Activated CD8-positive, alpha-beta T cell treated with anti-CD3 and anti-CD28 coated beads for 36 hours (primary cell): ENCODE results near the gene TMEM108. TPM values are rescaled to one million over a fixed set of nuclear protein-coding genes. Genes with fewer than 3 reads are reported as not detected.

Source experiments
- ATAC-seq: fragments of 200-7000 bp; cut with Tn5 transposase; one replicate; pipeline ENCODE4 v1.10.0; 2021; ENCODE audit warnings: mild to moderate bottlenecking, moderate library complexity
- CTCF ChIA-PET: fragments of 350-600 bp; sonication (Branson Sonifier 250); formaldehyde crosslinking; loops from one replicate; lab custom pipeline; 2021; ENCODE audit warnings: antibody characterized with exemption; lab: Charles Lee
- POLR2A ChIA-PET: fragments of 350-600 bp; sonication (Branson Sonifier 250); formaldehyde crosslinking; loops from one replicate; lab custom pipeline; 2021; ENCODE audit warnings: antibody characterized with exemption; lab: Charles Lee
- DNase-seq: peaks from one replicate; pipeline ENCODE4 v3.0.0-alpha.2; 2020
- H3K27ac Mint-ChIP-seq: one replicate; pipeline ENCODE4 v1.8.0; 2021; ENCODE audit warnings: mild to moderate bottlenecking, mixed read lengths
- H3K27me3 Mint-ChIP-seq: one replicate; pipeline ENCODE4 v1.8.0; 2021; ENCODE audit warnings: mixed read lengths
- H3K36me3 Mint-ChIP-seq: one replicate; pipeline ENCODE4 v1.8.0; 2021; ENCODE audit warnings: low read depth, mixed read lengths
- H3K4me1 Mint-ChIP-seq: one replicate; pipeline ENCODE4 v1.8.0; 2021; ENCODE audit warnings: low read depth, mixed read lengths
- H3K4me3 Mint-ChIP-seq: one replicate; pipeline ENCODE4 v1.8.0; 2021; ENCODE audit warnings: mild to moderate bottlenecking, moderate library complexity, mixed read lengths
- H3K9me3 Mint-ChIP-seq: one replicate; pipeline ENCODE4 v1.8.0; 2021; ENCODE audit warnings: mixed read lengths
- intact Hi-C: fragments of 100-400 bp; cut with micrococcal nuclease; formaldehyde crosslinking; loops from one replicate; pipeline ENCODE4 v1.10.0; 2022
- total RNA-seq, 2 experiments: library from RNA; stranded (reverse); gene quantifications; one replicate each; pipeline ENCODE4 v1.2.3, GENCODE V29; 2021
- TF ChIP-seq, protein P1 (sequence below): fragments of 200-600 bp; IDR thresholded peaks from one replicate; pipeline ENCODE4 v1.8.0; 2022; ENCODE audit warnings: antibody characterized with exemption, mild to moderate bottlenecking

The TMEM108 gene
- total RNA-seq, 2 experiments from 2014 or later = not detected

DNA sequence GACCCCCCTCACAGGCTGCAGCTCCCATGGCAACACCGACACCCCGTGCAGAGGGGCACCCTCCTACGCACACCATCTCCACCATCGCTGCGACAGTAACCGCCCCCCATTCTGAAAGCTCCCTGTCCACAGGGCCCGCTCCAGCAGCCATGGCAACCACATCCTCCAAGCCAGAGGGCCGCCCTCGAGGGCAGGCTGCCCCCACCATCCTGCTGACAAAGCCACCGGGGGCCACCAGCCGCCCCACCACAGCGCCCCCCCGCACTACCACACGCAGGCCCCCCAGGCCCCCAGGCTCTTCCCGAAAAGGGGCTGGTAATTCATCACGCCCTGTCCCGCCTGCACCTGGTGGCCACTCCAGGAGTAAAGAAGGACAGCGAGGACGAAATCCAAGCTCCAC is 341.7 kb downstream of the TMEM108 start:
- TF ChIP-seq, protein P1, sequence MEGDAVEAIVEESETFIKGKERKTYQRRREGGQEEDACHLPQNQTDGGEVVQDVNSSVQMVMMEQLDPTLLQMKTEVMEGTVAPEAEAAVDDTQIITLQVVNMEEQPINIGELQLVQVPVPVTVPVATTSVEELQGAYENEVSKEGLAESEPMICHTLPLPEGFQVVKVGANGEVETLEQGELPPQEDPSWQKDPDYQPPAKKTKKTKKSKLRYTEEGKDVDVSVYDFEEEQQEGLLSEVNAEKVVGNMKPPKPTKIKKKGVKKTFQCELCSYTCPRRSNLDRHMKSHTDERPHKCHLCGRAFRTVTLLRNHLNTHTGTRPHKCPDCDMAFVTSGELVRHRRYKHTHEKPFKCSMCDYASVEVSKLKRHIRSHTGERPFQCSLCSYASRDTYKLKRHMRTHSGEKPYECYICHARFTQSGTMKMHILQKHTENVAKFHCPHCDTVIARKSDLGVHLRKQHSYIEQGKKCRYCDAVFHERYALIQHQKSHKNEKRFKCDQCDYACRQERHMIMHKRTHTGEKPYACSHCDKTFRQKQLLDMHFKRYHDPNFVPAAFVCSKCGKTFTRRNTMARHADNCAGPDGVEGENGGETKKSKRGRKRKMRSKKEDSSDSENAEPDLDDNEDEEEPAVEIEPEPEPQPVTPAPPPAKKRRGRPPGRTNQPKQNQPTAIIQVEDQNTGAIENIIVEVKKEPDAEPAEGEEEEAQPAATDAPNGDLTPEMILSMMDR = no peak
- DNase-seq (no peak), ATAC-seq (no peak)
- intact Hi-C loops = loop anchor here (10.0 kb wide), 1 partner anchor 645 kb away; no protein-coding TSS in a partner anchor
- Mint-ChIP-seq H3K4me3 (no peak overlapping the region), H3K27ac (no peak overlapping the region), H3K4me1 (no peaks in the 10 kb centered on the region), H3K36me3 (no peaks in the 10 kb centered on the region), H3K9me3 (no peaks in the 10 kb centered on the region), H3K27me3 (no peaks in the 10 kb centered on the region)
- POLR2A ChIA-PET = no interaction called here
- CTCF ChIA-PET = interaction anchor here (1.0 kb wide), 1 partner anchor 44 kb away, joined by 3 read pairs; no protein-coding TSS in a partner anchor

- POLR2A ChIA-PET = no interaction called here
- Mint-ChIP-seq H3K36me3 (no peaks in the 10 kb centered on the region), H3K4me1 (no peaks in the 10 kb centered on the region), H3K27ac (no peak overlapping the region), H3K27me3 (no peaks in the 10 kb centered on the region), H3K4me3 (no peak overlapping the region), H3K9me3 (no peaks in the 10 kb centered on the region)
- TF ChIP-seq, protein P1 = no peak
- ATAC-seq (no peak), DNase-seq (no peak)
- intact Hi-C loops = loop anchor here (10.0 kb wide), 1 partner anchor 646 kb away; no protein-coding TSS in a partner anchor
- CTCF ChIA-PET = interaction anchor here (1.0 kb wide), 1 partner anchor 44 kb away, joined by 3 read pairs; no protein-coding TSS in a partner anchor
Observed at GRCh38 chr3:133380481-133381225, 342.5 kb downstream of the TMEM108 start.

GRCh38 chr3:133381346-133382109 is 343.3 kb downstream of the TMEM108 start:
- TF ChIP-seq, protein P1 = no peak
- no peak for DNase-seq
- no peak for ATAC-seq
- no peaks in the 10 kb centered on the region for H3K4me1 Mint-ChIP-seq
- POLR2A ChIA-PET = interaction anchor here (0.6 to 1.2 kb wide), 2 partner anchors 31 to 338 kb away, joined by 3 read pairs; no protein-coding TSS in a partner anchor
- CTCF ChIA-PET = interaction anchor here (0.7 to 1.3 kb wide), 3 partner anchors 13 to 655 kb away, joined by 3 to 4 read pairs (median 4); no protein-coding TSS in a partner anchor
- intact Hi-C loops = loop anchor here (10.0 kb wide), 1 partner anchor 647 kb away; no protein-coding TSS in a partner anchor
- no peaks in the 10 kb centered on the region for H3K27me3 Mint-ChIP-seq
- H3K27ac Mint-ChIP-seq = no peak overlapping the region
- H3K4me3 Mint-ChIP-seq = no peak overlapping the region
- H3K9me3 Mint-ChIP-seq = no peaks in the 10 kb centered on the region
- H3K36me3 Mint-ChIP-seq = no peaks in the 10 kb centered on the region

GRCh38 chr3:133383175-133383574 is 345.0 kb downstream of the TMEM108 start:
- H3K4me3 Mint-ChIP-seq = no peak overlapping the region
- DNase-seq (no peak), ATAC-seq (no peak)
- TF ChIP-seq, protein P1 = no peak
- no peaks in the 10 kb centered on the region for H3K36me3 Mint-ChIP-seq
- no peaks in the 10 kb centered on the region for H3K27me3 Mint-ChIP-seq
- H3K9me3 Mint-ChIP-seq = no peaks in the 10 kb centered on the region
- H3K4me1 Mint-ChIP-seq = no peaks in the 10 kb centered on the region
- no peak overlapping the region for H3K27ac Mint-ChIP-seq
- CTCF ChIA-PET = interaction anchor here (1.0 to 2.3 kb wide), 8 partner anchors 41 to 660 kb away, joined by 3 to 9 read pairs (median 4); no protein-coding TSS in a partner anchor
- intact Hi-C loops = loop anchor here (10.0 kb wide), 1 partner anchor 648 kb away; no protein-coding TSS in a partner anchor
- POLR2A ChIA-PET = interaction anchor here (1.1 to 1.2 kb wide), 2 partner anchors 22 to 29 kb away, joined by 3 read pairs; no protein-coding TSS in a partner anchor
